Lung (tissue), 12 donors: ENCODE data around the gene ZNF14. TPM values are rescaled to one million over a fixed set of nuclear protein-coding genes. Genes with fewer than 3 reads are reported as not detected.

Experiments used
- ATAC-seq: fragments of 200-7000 bp; cut with Tn5 transposase; one replicate; pipeline ENCODE4 v1.9.1; 2020; ENCODE audit warnings: moderate number of reproducible peaks; ENCODE audit not compliant: insufficient read depth, low FRiP score
- DNase-seq, 3 donors: peaks; one replicate each; pipeline ENCODE4 v3.0.0-alpha.2; 2013 to 2017
- H3K27ac ChIP-seq, 2 donors: one replicate each; pipeline ENCODE4 v1.5.1; 2013; ENCODE audit warnings: mild to moderate bottlenecking in 2 of 2, moderate library complexity in 2 of 2, control low read depth in 1 of 2, inconsistent platforms in 1 of 2, low read depth in 1 of 2, low read length in 1 of 2
- H3K27me3 ChIP-seq, 3 donors: one replicate each; pipeline ENCODE4 v1.5.1; 2013; ENCODE audit warnings: low read length in 2 of 3; ENCODE audit not compliant: control insufficient read depth in 3 of 3, insufficient read depth in 3 of 3
- H3K36me3 ChIP-seq, 4 donors: one replicate each; pipeline ENCODE4 v1.5.1; 2013; ENCODE audit warnings: low read length in 4 of 4, mild to moderate bottlenecking in 1 of 4, moderate library complexity in 1 of 4; ENCODE audit not compliant: control insufficient read depth in 4 of 4, insufficient read depth in 4 of 4
- H3K4me1 ChIP-seq, 5 donors: one replicate each; pipeline ENCODE4 v1.5.1; 2013; ENCODE audit warnings: low read length in 5 of 5, mild to moderate bottlenecking in 2 of 5, moderate library complexity in 1 of 5; ENCODE audit not compliant: control insufficient read depth in 5 of 5, insufficient read depth in 5 of 5
- H3K4me3 ChIP-seq: one replicate; pipeline ENCODE4 v1.5.1; 2013; ENCODE audit warnings: mild to moderate bottlenecking, control low read depth, moderate library complexity
- H3K9ac ChIP-seq, 2 donors: one replicate each; pipeline ENCODE4 v1.5.1; 2013; ENCODE audit warnings: low read length in 2 of 2, control low read depth in 1 of 2; ENCODE audit not compliant: insufficient read depth in 1 of 2
- H3K9me3 ChIP-seq, 4 donors: one replicate each; pipeline ENCODE4 v1.5.1; 2013; ENCODE audit warnings: low read length in 3 of 4, mild to moderate bottlenecking in 1 of 4, moderate library complexity in 1 of 4; ENCODE audit not compliant: control insufficient read depth in 4 of 4, insufficient read depth in 3 of 4
- WGBS, 2 donors: extraction: QIAGEN DNeasy Blood & Tissue Kit; methylation state at CpG; one replicate each; pipeline ENCODE4 v1.1.7; 2013; 5-methylcytosine and 5-hydroxymethylcytosine counted together
- polyA plus RNA-seq, 2 donors: library from polyadenylated mRNA; stranded (reverse); fragments of 200-250 nt; gene quantifications; one replicate each; pipeline ENCODE4 v1.2.1, GENCODE V29; 2013
- total RNA-seq, 2 donors: library from RNA; depleted of rRNA in 1 of 2; stranded (reverse); fragments of >200 nt in 1 of 2; gene quantifications; one replicate each; pipeline ENCODE4 v1.2.1, GENCODE V29; 2014 to 2021
- TF ChIP-seq, protein P1 (sequence below): IDR thresholded peaks from 2 replicates; pipeline ENCODE4 v1.5.1; 2012; ENCODE audit warnings: mild to moderate bottlenecking; ENCODE audit errors: control extremely low read depth, extremely low read depth
- donor health status: control.
- donor health status: control.
- donor health status: Bipolar disorder and iron deficiency.
- donor health status: healthy.
- donor health status: DM: yes; HTN: yes; CAD: no.

Gene ZNF14
- total and polyA plus RNA-seq, 4 donors: 2.6 to 18.1 (median 3.9) TPM

DNA sequence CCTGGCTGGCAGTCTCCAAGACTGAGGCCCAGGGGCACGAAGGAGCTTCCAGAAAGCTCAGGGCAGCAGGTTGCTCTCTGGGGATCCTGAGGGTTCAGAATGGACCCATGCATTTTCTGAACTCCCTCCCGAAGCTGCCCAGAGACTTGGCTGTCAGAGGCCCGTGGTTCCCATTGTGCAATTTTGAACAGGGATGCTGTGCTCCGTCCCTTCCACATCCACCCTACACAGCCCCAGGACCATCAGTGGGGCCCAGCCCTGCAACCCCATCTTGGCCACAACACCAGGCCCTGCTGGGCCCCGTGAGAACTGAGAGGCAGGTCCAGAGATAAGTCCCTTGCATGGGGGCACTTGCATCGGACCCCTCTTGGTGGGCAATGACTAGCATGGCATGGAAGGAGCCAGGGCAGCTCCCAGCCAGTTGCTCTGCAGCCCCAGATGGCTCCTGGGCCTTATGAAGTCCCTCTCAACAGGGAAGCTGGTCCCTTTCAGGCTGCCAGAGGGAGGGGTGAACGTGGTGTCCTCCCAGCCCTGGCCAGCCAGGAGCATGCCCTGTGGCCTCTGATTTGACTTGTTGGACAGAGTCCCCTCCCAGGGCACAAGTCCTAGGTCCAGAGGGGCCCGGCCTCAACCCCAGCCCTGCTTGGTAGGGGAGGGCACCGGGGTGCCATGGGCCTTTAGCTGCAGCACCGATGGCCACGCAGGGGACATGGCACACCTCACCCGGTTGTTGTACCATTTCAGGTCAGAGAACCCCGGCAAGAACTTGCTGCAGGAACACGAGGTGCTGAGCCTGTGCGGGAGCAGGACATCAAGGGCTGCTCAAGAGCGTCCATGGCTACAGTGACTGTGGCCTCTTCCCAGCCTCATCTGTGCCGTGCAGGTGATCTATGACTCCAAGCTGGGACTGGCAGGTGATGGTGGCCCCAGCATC lies 17.3 kb upstream of the ZNF14 start:
- no peak for DNase-seq

DNA sequence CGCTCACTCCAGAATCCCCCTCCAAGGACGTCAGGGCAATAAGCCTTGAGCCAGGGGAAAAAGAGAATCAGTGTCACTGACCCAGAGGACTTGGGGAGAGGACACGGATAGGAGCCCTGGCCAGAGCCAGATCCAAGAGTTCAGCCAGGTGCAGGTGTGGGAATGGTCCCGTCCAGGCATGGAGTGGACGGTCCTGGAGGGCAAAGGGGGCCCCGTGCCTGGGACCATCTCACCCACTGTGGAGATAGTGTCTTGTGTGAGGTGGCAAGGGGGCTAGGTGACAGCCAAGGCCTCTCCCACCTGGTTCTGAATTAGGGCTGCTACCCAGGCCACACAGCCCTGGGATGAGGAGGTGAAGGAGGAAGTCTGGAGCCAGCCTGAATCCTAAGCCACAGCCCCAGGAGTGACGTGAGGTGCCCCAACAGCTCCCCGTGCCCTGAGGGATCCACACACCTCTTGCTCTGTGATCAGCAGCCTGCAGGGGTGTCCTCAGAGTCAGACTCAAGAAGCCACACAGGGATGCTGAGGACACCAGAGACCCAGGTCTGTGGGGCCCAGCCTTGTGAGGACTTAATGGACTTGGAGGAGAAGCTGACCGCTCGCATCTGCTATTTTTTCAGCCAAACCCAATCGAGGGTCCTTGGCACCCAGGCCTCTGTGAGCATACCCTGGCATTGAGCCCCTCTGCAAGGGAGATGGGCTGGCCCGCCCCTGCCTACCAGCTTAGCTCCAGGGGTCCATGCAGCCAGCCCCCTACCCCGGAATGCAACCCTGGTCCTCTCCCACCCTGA lies 16.4 kb upstream of the ZNF14 start:
- DNase-seq (no peak), ATAC-seq (no peak)
- 86 to 94% methylated on average over 13 of the region's 13 CpGs for WGBS, 2 donors
- peaks cover 0 to 38% (median 0%) of the 10 kb centered on the region in 4 donors for H3K9me3 ChIP-seq
- no peak overlapping the region for H3K9ac ChIP-seq
- TF ChIP-seq, protein P1, sequence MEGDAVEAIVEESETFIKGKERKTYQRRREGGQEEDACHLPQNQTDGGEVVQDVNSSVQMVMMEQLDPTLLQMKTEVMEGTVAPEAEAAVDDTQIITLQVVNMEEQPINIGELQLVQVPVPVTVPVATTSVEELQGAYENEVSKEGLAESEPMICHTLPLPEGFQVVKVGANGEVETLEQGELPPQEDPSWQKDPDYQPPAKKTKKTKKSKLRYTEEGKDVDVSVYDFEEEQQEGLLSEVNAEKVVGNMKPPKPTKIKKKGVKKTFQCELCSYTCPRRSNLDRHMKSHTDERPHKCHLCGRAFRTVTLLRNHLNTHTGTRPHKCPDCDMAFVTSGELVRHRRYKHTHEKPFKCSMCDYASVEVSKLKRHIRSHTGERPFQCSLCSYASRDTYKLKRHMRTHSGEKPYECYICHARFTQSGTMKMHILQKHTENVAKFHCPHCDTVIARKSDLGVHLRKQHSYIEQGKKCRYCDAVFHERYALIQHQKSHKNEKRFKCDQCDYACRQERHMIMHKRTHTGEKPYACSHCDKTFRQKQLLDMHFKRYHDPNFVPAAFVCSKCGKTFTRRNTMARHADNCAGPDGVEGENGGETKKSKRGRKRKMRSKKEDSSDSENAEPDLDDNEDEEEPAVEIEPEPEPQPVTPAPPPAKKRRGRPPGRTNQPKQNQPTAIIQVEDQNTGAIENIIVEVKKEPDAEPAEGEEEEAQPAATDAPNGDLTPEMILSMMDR: no peak
- no peaks in the 10 kb centered on the region for H3K36me3 ChIP-seq
- no peak overlapping the region for H3K27ac ChIP-seq
- no peaks in the 10 kb centered on the region for H3K4me1 ChIP-seq
- no peaks in the 10 kb centered on the region for H3K27me3 ChIP-seq
- no peak overlapping the region for H3K4me3 ChIP-seq

More for the DNA sequence above, 17.3 kb upstream of the ZNF14 start:
- Histone ChIP-seq H3K9me3 (peaks cover 0 to 34% (median 0%) of the 10 kb centered on the region in 4 donors), H3K9ac (no peak overlapping the region), H3K4me3 (no peak overlapping the region), H3K36me3 (no peaks in the 10 kb centered on the region), H3K27me3 (no peaks in the 10 kb centered on the region), H3K4me1 (no peaks in the 10 kb centered on the region), H3K27ac (no peak overlapping the region)
- ATAC-seq: no peak
- TF ChIP-seq, protein P1: no peak
- WGBS, 2 donors: 80 to 83% methylated on average over 17 of the region's 17 CpGs

DNA sequence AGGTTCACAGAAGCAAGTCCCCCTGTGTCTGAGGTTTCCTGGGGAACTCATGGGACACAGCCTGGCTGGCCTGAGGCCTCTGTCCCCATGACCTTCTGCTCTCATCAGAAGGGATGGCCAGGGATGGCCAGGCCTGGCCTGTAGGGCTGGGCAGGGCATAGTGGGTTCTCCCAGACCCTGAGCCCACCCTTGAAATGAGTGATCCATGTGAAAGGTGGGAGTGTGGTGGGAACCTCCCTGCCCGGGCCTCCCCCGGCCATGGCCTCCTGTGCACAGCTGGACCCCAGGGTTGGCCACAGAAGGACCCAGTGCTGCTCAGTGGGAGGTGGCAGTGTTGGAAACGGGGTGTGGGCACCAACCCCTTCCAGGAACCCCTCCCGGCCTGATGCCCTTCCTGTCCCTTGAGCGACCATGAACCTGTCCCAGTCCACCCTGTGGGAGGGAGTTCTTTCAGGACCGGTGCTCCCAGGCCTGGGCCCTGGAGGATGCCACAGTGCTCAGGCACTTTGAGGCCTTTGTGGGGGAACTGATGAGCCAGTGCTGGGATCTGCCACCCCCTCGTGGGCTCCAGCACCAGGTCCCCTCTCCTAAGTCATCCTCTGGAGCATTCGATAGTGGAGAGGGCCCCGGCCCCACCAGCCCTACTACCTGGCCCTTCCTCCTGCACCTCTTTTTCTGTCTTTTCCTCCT lies 15.5 kb upstream of the ZNF14 start:
- Histone ChIP-seq H3K27me3 (no peaks in the 10 kb centered on the region), H3K9me3 (peaks cover 0 to 34% (median 0%) of the 10 kb centered on the region in 4 donors), H3K36me3 (no peaks in the 10 kb centered on the region), H3K4me3 (no peak overlapping the region), H3K4me1 (no peaks in the 10 kb centered on the region), H3K27ac (no peak overlapping the region), H3K9ac (no peak overlapping the region)
- DNase-seq (no peak), ATAC-seq (no peak)
- 83 to 90% methylated on average over 9 of the region's 9 CpGs for WGBS, 2 donors
- TF ChIP-seq, protein P1: no peak
